ENCODE results near the gene DPAGT1.
"Not testable (repeated sequence)": the region's sequence is repeated elsewhere in the genome, so short reads cannot be mapped to it uniquely, and the experiment has no call there.

DPAGT1 gene

DNA sequence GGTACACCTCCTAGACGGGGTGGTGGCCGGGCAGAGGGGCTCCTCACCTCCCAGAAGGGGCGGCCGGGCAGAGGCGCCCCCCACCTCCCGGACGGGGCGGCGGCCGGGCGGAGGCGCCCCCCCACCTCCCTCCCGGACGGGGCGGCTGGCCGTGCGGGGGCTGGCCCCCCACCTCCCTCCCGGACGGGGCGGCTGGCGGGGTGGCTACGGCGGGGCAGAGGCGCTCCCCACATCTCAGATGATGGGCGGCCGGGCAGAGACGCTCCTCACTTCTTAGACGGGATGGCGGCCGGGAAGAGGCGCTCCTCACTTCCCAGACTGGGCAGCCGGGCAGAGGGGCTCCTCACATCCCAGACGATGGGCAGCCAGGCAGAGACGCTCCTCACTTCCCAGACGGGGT lies 42.5 kb downstream of the DPAGT1 start:
- in situ Hi-C loops (cut with MboI; ENCODE audit: low sequenced_read_pairs) = not testable (repeated sequence)

DNA sequence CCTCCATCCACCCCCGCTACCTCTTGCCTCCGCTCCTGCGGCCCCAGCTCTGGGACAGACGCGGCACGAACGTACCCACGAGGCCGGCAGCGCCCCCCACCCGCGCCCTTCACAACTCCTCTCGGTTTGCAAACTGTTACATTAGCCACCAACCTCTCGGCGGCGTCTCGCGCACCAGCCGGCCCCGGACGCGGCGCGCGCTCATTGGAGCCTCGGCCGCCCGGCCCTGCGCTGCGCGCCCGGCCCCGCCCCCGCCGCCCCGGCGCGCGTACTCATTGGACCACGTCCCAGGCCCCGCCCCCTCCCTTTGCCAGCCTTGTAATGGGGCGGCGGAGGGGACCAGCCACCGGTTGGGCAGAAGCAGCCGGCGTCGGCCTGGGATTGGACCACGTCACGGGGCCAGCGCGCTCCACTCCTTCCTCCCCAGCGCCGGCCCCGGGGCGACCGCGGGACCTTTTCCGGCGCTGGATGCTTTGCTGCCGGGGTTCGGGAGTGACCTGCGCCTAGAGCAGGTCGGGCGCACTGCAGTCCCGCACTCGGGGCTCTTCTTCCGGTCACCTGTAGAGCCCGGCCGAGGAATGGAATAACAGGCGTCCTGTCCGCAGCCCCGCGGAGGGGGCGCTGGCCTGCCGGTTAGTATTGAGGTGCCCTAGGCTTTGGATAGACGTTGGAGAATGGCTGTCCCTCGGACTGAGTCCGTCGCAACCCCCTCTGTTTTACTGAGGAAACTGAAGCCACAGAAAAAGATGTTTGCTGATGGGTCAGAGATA lies 44.5 kb downstream of the DPAGT1 start, which contains the start of gene HYOU1:
HYOU1 (minus strand) TSS at position 206 of the 770 bp plus-strand sequence. CDS start 1,045 bp downstream, outside the sequence.
- in situ Hi-C loops (cut with MboI; ENCODE audit: low sequenced_read_pairs) = no loop called here

DNA sequence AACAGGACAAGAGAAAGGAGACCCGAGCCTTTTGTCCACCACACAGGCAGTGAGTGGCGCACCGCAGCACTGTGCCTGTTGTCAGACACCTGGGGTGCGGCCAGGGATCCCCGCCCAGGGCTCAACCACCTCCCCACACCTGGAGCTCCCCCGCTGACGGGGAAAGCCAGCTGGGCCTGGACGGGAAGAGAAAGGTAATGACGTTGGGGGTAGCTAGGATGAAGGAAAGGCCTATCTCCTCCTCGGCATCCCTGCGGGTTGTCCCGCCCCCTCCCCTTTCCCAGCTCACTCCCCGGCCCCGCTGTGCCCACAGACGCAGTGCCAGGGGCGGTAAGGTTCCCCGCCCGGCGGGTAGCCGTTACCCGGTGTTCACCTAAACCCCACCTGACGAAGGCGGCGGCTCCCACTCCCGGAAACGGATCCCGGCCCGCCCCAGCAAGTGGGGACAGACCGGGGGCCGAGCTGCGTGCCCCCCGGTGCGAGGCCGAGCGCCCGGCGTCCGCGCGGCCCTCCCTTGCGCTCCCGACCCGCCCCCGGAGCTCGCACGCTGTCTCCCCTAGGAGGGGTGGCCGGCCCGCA lies 45.1 kb downstream of the DPAGT1 start:
- in situ Hi-C loops (cut with MboI; ENCODE audit: low sequenced_read_pairs) = no loop called here

- in situ Hi-C loops (cut with MboI; ENCODE audit: low sequenced_read_pairs) = no loop called here
These were observed 45.8 kb downstream of the DPAGT1 start for GRCh38 chr11:119055901-119056300.

- in situ Hi-C loops (cut with MboI; ENCODE audit: low sequenced_read_pairs) = no loop called here
These were observed 47.2 kb downstream of the DPAGT1 start for GRCh38 chr11:119054418-119054817.

DNA sequence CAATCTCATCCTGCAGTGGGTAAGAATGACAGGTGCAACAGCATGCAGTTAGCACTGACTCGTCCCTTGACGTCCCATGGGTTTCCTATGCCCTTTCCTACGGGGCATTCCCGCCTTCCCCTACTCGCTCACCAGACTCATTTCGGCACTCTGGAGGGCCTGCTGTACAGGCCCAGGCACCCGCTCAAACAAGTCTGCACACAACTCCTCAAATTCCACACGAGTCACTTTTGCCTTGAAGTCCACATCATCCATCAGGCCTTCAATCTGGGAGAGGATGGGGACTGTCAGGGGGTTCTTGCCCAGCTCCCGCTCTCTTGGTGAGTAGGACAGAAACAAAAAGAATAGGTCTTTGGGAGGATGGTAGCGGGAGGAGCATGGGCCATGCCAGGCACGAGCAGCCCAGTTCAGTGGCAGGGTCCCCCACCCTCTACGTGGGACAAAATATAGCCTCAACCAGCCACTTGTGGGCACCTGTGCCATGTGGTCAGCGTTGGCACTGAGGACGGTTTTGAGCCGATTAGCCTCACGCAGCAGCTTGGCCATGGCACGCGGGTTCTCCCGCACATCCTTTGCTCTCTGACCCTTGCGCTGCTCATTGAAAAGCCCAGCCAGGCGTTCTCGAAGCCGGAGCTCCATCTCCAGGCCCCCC lies 49.4 kb downstream of the DPAGT1 start:
- in situ Hi-C loops (cut with MboI; ENCODE audit: low sequenced_read_pairs) = no loop called here

DNA sequence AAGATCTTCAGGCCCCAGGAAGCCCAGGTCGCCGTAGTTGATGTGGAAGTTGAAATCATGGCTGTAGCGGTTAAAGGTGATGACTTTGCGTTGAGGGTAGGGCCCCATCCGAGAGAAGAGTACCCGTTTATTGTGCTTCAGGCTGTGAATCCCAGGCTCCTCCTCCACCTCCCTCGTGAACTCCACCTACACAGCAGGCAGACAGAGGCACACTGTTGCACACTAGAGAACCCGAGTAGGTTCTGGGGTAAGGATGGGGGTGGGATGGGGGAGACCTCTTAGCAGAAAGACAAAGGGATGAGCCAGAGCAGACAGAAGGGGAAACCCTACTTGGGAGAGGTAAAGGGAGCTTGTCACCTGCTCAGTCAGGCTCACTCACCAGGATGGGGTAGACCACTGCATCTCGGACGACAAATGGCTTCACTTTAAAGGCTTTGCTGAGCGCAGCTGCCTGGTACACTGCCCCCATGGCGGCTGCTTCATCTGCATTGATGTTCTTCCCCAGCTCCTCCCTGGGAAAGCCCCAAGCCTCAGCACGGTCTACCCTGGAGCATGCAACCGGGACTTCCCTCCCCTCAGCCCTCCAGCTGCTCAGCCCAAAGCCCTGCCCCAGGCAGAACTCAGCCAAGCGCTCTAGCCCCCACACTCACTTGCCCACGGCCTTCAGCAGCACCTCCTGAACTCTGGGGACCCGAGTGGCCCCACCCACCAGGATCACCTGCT lies 50.1 kb downstream of the DPAGT1 start:
- in situ Hi-C loops (cut with MboI; ENCODE audit: low sequenced_read_pairs) = no loop called here

DNA sequence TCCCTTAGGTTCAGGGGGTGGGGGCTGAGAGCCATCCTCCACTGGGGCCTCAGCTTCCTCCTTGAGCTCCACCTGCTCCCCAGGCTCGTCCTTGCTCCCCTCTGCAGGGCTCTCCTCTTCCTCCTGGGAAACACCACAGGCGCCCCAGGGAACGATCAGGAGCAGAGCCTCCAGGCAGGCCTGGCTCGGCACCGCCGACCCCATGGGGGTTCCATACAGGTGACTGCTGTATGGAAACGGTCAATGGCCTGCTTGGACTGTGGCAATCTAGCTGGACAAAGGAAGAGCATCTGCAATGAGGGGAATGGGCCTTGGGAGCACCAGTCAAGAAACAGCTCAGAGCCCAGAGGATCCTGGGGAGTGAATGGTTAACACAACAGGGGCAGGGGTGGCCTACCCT lies 52.6 kb downstream of the DPAGT1 start:
- in situ Hi-C loops (cut with MboI; ENCODE audit: low sequenced_read_pairs) = no loop called here

- in situ Hi-C loops (cut with MboI; ENCODE audit: low sequenced_read_pairs) = no loop called here
These were observed 53.0 kb downstream of the DPAGT1 start for GRCh38 chr11:119048644-119049043.

GRCh38 chr11:119047205-119047604 lies 54.4 kb downstream of the DPAGT1 start:
- in situ Hi-C loops (cut with MboI; ENCODE audit: low sequenced_read_pairs) = no loop called here

Measured in hTERT RPE-1 (cell line).